Ascending aorta (tissue), 2 donors: ENCODE measurements around the gene VILL. TPM values are rescaled to one million over a fixed set of nuclear protein-coding genes. Genes with fewer than 3 reads are reported as not detected.

Experiments used
- DNase-seq, 2 donors: peaks; one replicate each; pipeline ENCODE4 v3.0.0-alpha.2; 2019; ENCODE audit warnings: low spot score in 2 of 2
- H3K27ac ChIP-seq, 2 donors: fragments of 200-600 bp; sonication (generic); one replicate each; pipeline ENCODE4 v1.5.1; 2016 to 2017; ENCODE audit warnings: mild to moderate bottlenecking in 1 of 2
- H3K27me3 ChIP-seq: fragments of 200-600 bp; sonication (generic); one replicate; pipeline ENCODE4 v1.5.1; 2017
- H3K36me3 ChIP-seq, 2 donors: fragments of 200-600 bp; sonication (generic); one replicate each; pipeline ENCODE4 v1.5.1; 2016
- H3K4me1 ChIP-seq, 2 donors: fragments of 200-600 bp; sonication (generic); one replicate each; pipeline ENCODE4 v1.5.1; 2016 to 2017; ENCODE audit warnings: mild to moderate bottlenecking in 1 of 2
- H3K4me3 ChIP-seq, 2 donors: fragments of 200-600 bp; sonication (generic); one replicate each; pipeline ENCODE4 v1.5.1; 2016 to 2017; ENCODE audit warnings: mild to moderate bottlenecking in 1 of 2
- H3K9me3 ChIP-seq, 2 donors: fragments of 200-600 bp; sonication (generic); one replicate each; pipeline ENCODE4 v1.5.1; 2016
- CTCF ChIP-seq, 3 experiments: fragments of 200-600 bp in 2 of 3; fragments of 450-650 bp in 1 of 3; sonication (generic) in 2 of 3; IDR thresholded peaks; one replicate each; pipeline ENCODE4 v1.5.1; 2016 to 2019; ENCODE audit warnings: antibody characterized with exemption in 3 of 3, mild to moderate bottlenecking in 1 of 3, moderate library complexity in 1 of 3
- intact Hi-C: fragments of 100-400 bp; cut with DNase I; formaldehyde crosslinking; loops from one replicate; pipeline ENCODE4 v1.15.1; 2023
- total RNA-seq: library from RNA; depleted of rRNA; stranded (reverse); fragments of >200 nt; gene quantifications from one replicate; pipeline ENCODE4 v1.1.0, GENCODE V29; 2016

The VILL gene
- total RNA-seq, 1 donor from 2014 or later: 6.3 TPM

- H3K27me3 ChIP-seq: no peaks in the 10 kb centered on the region
- H3K4me1 ChIP-seq: peaks cover 0 to 9% of the 10 kb centered on the region in 2 donors
- H3K4me3 ChIP-seq: peak overlapping the region in 1 of 2 donors; percentile 73
- no peaks in the 10 kb centered on the region for H3K9me3 ChIP-seq
- intact Hi-C loops: loop anchor here (2.0 kb wide), 1 partner anchor 36 kb away; no protein-coding TSS in a partner anchor
- no peaks in the 10 kb centered on the region for H3K36me3 ChIP-seq
- no peak overlapping the region for H3K27ac ChIP-seq
- no peak for DNase-seq
- no peak for TF ChIP-seq CTCF (IDR thresholded peaks at IDR 0.05)
Measured at GRCh38 chr3:38040401-38040800, 49.8 kb downstream of the VILL start.

DNA sequence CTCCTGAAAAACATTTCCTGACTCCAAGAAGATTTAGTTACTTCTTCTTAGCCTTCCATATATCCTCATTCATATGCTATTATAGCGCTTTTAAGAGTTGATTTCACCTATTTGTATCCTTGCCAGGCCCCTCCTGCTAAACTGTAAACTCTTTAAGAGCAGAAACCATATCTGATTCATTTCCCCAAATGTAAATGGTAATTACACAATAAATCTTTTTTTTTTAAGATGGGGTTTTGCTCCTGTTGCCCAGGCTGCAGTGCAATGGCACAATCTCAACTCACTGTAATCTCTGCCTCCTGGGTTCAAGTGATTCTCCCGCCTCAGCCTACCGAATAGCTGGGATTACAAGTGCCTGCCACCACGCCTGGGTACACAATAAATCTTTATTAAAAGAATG is 52.9 kb downstream of the VILL start:
- no peaks in the 10 kb centered on the region for H3K36me3 ChIP-seq
- intact Hi-C loops: no loop called here
- H3K4me1 ChIP-seq: peaks cover 0 to 9% of the 10 kb centered on the region in 2 donors
- no peaks in the 10 kb centered on the region for H3K27me3 ChIP-seq
- TF ChIP-seq CTCF (IDR thresholded peaks at IDR 0.05): no peak
- H3K4me3 ChIP-seq: no peak overlapping the region
- H3K9me3 ChIP-seq: no peaks in the 10 kb centered on the region
- no peak overlapping the region for H3K27ac ChIP-seq
- DNase-seq: no peak

GRCh38 chr3:38046027-38046426 is 55.4 kb downstream of the VILL start:
- no peak for TF ChIP-seq CTCF (IDR thresholded peaks at IDR 0.05)

GRCh38 chr3:38046821-38047220 is 56.2 kb downstream of the VILL start:
- DNase-seq: no peak
- intact Hi-C loops: no loop called here
- H3K4me1 ChIP-seq: no peaks in the 10 kb centered on the region
- H3K9me3 ChIP-seq: no peaks in the 10 kb centered on the region
- no peak overlapping the region for H3K27ac ChIP-seq
- H3K4me3 ChIP-seq: no peak overlapping the region
- TF ChIP-seq CTCF (IDR thresholded peaks at IDR 0.05): no peak
- H3K27me3 ChIP-seq: no peaks in the 10 kb centered on the region
- no peaks in the 10 kb centered on the region for H3K36me3 ChIP-seq

More at GRCh38 chr3:38046027-38046426, 55.4 kb downstream of the VILL start:
- Histone ChIP-seq H3K4me3 (no peak overlapping the region), H3K4me1 (no peaks in the 10 kb centered on the region), H3K27ac (no peak overlapping the region), H3K9me3 (no peaks in the 10 kb centered on the region), H3K27me3 (no peaks in the 10 kb centered on the region), H3K36me3 (no peaks in the 10 kb centered on the region)
- intact Hi-C loops: no loop called here
- no peak for DNase-seq

DNA sequence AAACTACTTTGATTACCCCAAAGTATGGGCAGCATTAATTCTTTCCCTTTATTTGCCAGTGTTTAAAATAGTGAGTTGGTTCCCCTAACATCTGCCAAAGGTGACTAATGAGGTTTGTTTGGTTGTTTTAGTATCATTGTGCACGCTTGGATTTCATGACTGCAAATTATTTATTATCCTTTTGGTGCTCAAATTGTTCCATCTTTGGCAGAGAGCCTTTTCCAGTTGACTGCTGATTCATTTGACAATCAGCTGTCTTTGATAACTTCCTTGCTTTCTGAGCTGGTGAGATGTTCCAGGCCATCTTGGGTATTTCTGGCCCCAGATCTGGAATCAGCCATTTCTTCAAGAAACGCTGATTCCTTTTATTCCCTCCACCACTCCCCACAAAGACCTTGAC is 57.3 kb downstream of the VILL start:
- TF ChIP-seq CTCF (IDR thresholded peaks at IDR 0.05): no peak
- DNase-seq: no peak
- H3K4me3 ChIP-seq: no peak overlapping the region
- H3K36me3 ChIP-seq: no peaks in the 10 kb centered on the region
- H3K4me1 ChIP-seq: no peaks in the 10 kb centered on the region
- intact Hi-C loops: no loop called here
- no peak overlapping the region for H3K27ac ChIP-seq
- no peaks in the 10 kb centered on the region for H3K27me3 ChIP-seq
- no peaks in the 10 kb centered on the region for H3K9me3 ChIP-seq
